ENCODE measurements around the gene MAGOH. TPM values are rescaled to one million over a fixed set of nuclear protein-coding genes. Genes with fewer than 3 reads are reported as not detected.

MAGOH gene
- polyA plus RNA-seq, 3 donors from 2014 or later, result 63.4 to 109 (median 109) TPM

DNA sequence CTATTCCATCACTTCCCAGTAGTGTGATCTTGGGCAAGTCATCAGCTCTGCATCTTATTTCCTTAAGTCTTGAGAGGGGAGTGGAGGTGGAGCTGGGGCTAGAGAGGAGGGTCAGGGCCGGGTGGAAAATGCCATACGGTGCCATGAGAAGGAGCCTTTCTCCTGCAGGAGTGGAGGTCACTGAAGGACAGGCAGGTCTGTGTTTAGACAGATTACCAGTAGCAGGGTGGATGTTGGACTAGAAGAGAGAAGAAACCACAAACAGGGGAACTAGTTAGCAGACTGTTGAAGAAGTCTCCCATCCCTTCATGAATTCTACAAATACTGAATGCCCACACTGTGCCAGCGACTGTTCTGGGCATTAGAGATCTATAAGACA, 55.6 kb downstream of the MAGOH start:
- Mint-ChIP-seq H3K4me1 (peaks cover 0 to 4% of the 10 kb centered on the region in 2 donors), H3K27ac (no peak overlapping the region), H3K27me3 (ENCODE audit: low read depth in 3 of 3) (peaks cover 0 to 5% (median 1%) of the 10 kb centered on the region in 3 donors), H3K4me3 (no peak overlapping the region), H3K36me3 (no peaks in the 10 kb centered on the region), H3K9me3 (no peaks in the 10 kb centered on the region)
- no peak for DNase-seq

- Mint-ChIP-seq H3K27me3 (ENCODE audit: low read depth in 3 of 3) (peaks cover 1 to 5% (median 3%) of the 10 kb centered on the region in 3 donors), H3K27ac (no peak overlapping the region), H3K4me1 (peaks cover 0 to 4% of the 10 kb centered on the region in 2 donors), H3K9me3 (no peaks in the 10 kb centered on the region), H3K4me3 (no peak overlapping the region), H3K36me3 (no peaks in the 10 kb centered on the region)
- DNase-seq, result peak; percentile 68 to 79 (median 70)
Observed at GRCh38 chr1:53182111-53182593, 56.2 kb downstream of the MAGOH start.

DNA sequence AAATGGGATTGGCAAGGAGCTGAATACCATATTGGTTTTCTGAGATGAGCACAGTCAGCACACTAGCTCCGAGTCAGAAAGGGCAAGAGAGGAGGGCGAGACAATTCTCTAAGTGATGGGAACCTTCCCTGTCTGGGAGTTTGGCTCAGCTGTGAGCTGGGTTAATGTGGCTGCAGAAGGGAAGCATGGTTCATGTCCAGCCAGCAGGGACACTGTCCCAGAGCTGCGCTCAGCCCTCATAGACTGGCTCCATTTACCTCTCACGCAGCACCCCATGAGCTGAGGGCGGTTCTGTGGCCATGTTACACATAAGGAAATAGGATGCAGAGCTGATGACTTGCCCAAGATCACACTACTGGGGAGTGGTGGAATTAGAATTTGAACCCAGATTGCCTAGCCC, 57.4 kb downstream of the MAGOH start:
- Mint-ChIP-seq H3K9me3 (no peaks in the 10 kb centered on the region), H3K27me3 (ENCODE audit: low read depth in 3 of 3) (peaks cover 1 to 3% (median 2%) of the 10 kb centered on the region in 3 donors), H3K36me3 (no peaks in the 10 kb centered on the region), H3K27ac (no peak overlapping the region), H3K4me1 (peaks cover 0 to 4% of the 10 kb centered on the region in 2 donors), H3K4me3 (peak overlapping the region in 1 of 5 donors; percentile 18)
- no peak for DNase-seq

- Mint-ChIP-seq H3K27me3 (ENCODE audit: low read depth in 3 of 3) (peaks cover 2 to 5% (median 3%) of the 10 kb centered on the region in 3 donors), H3K4me1 (peaks cover 0 to 4% of the 10 kb centered on the region in 2 donors), H3K36me3 (no peaks in the 10 kb centered on the region), H3K4me3 (no peak overlapping the region), H3K9me3 (peaks cover 0 to 1% (median 0%) of the 10 kb centered on the region in 6 donors), H3K27ac (peak overlapping the region in 1 of 6 donors; percentile 38)
- DNase-seq, result no peak
Observed at GRCh38 chr1:53180226-53180625, 58.1 kb downstream of the MAGOH start.

Other genes starting within 250 kb of the MAGOH start
- 1 to 10 TPM; 1.7 to 4.3 (median 2.9) TPM for gene PODN, start 176.3 kb downstream of the MAGOH start, polyA plus RNA-seq
- gene SLC1A7, start 95.9 kb downstream of the MAGOH start, polyA plus RNA-seq, result 1 to 10 TPM; 2.1 to 6.4 (median 4.8) TPM
- 10 to 100 TPM; 11.6 to 21.8 (median 20.7) TPM for gene CPT2, start 41.7 kb downstream of the MAGOH start, polyA plus RNA-seq
- 100 to 1,000 TPM in 1 of 3 donors, 10 to 100 TPM in 2; 70.8 to 126 (median 84.2) TPM for gene CZIB, start 17.9 kb downstream of the MAGOH start, polyA plus RNA-seq
- gene LRP8, start 89.6 kb upstream of the MAGOH start, polyA plus RNA-seq, result 1 to 10 TPM in 2 of 3 donors, under 1 TPM in 1; 0.86 to 3.4 (median 1.1) TPM
- gene DMRTB1, start 220.9 kb upstream of the MAGOH start, polyA plus RNA-seq, result not detected

All from immature natural killer cell (primary cell).